Measurements from ENCODE around the gene NKAP. TPM values are rescaled to one million over a fixed set of nuclear protein-coding genes. Genes with fewer than 3 reads are reported as not detected.

Gene NKAP
- total and polyA plus RNA-seq, 2 of the 13 experiments (the other 11 are each of a cell fraction or from before 2014, with no cell fraction given) = 3.6 to 6.1 TPM

GRCh38 chrX:119871599-119872395 is 71.8 kb downstream of the NKAP start, which contains the start of the genes NDUFA1 and RNF113A (continued):
- TF ChIP-seq ZNF501 (CRISPR knock-in tag; IDR thresholded peaks at IDR 0.05) = no peak
- TF ChIP-seq ZNF543 (CRISPR knock-in tag; IDR thresholded peaks at IDR 0.05) = 0 out of 2 replicates have a peak, but pooled peaks have one; percentile 39
- 0 out of 2 replicates have a peak, but pooled peaks have one; percentile 12 for TF ChIP-seq ZNF629 (CRISPR knock-in tag; conservative IDR thresholded peaks at IDR 0.05)
- TF ChIP-seq ZNF660 (CRISPR knock-in tag; IDR thresholded peaks at IDR 0.05; ENCODE audit: borderline replicate concordance, low read depth) = no peak
- TF ChIP-seq MIXL1 (CRISPR knock-in tag; IDR thresholded peaks at IDR 0.05) = no peak
- TF ChIP-seq ZBTB42 (CRISPR knock-in tag; IDR thresholded peaks at IDR 0.05) = no peak
- no peak for TF ChIP-seq LRRFIP1 (CRISPR knock-in tag; conservative IDR thresholded peaks at IDR 0.05)
- TF ChIP-seq ZNF670 (CRISPR knock-in tag; IDR thresholded peaks at IDR 0.05; ENCODE audit: borderline replicate concordance) = no peak
- no peak for TF ChIP-seq ZNF280B (CRISPR knock-in tag; IDR thresholded peaks at IDR 0.05; ENCODE audit: borderline replicate concordance)
- TF ChIP-seq ZNF331 (CRISPR knock-in tag; IDR thresholded peaks at IDR 0.05) = 0 out of 2 replicates have a peak, but pooled peaks have one; percentile 40
- TF ChIP-seq POLR2AphosphoS5 (IDR thresholded peaks at IDR 0.05; ENCODE audit: low read depth, low read length) = peak; percentile 85
- TF ChIP-seq PRDM4 (CRISPR knock-in tag; IDR thresholded peaks at IDR 0.05; ENCODE audit: borderline replicate concordance) = no peak
- no peak for TF ChIP-seq HOMEZ (CRISPR knock-in tag; IDR thresholded peaks at IDR 0.05; ENCODE audit: low read depth)
- TF ChIP-seq ZNF512B (CRISPR knock-in tag; IDR thresholded peaks at IDR 0.05; ENCODE audit: borderline replicate concordance) = no peak
- no peak for TF ChIP-seq ZNF513 (CRISPR knock-in tag; conservative IDR thresholded peaks at IDR 0.05)

Measured in HepG2 (cell line).